Keratinocyte (primary cell): Measurements from ENCODE around the gene PRICKLE3.
"Not testable (repeated sequence)": the region's sequence is repeated elsewhere in the genome, so short reads cannot be mapped to it uniquely, and the experiment has no call there.

Source experiments
- CTCF ChIP-seq, 3 experiments: IDR thresholded peaks in 1 of 3; conservative IDR thresholded peaks in 1 of 3; optimal IDR thresholded peaks in 1 of 3; 2 replicates in 2 of 3; 3 replicates in 1 of 3; pipeline versions ENCODE3 to v1.5.1; 2011; ENCODE audit warnings: low read length in 3 of 3, mild to moderate bottlenecking in 3 of 3, moderate library complexity in 2 of 3, control low read depth in 1 of 3, inconsistent platforms in 1 of 3; ENCODE audit not compliant: insufficient read depth in 2 of 3; ENCODE audit errors: extremely low read depth in 1 of 3
- EZH2 ChIP-seq: IDR thresholded peaks from one replicate; pipeline ENCODE4 v1.6.1; 2012; ENCODE audit warnings: inconsistent platforms, mild to moderate bottlenecking, low read length, moderate library complexity

- not testable (repeated sequence) for TF ChIP-seq CTCF (optimal IDR thresholded peaks at IDR 0.05 in 1 of 3, IDR thresholded peaks at IDR 0.05 in 1 of 3, conservative IDR thresholded peaks at IDR 0.05 in 1 of 3; ENCODE audit: extremely low read depth in 1 of 3, insufficient read depth in 2 of 3, low read length in 3 of 3); EZH2
These were observed 12.6 kb downstream of the PRICKLE3 start for GRCh38 chrX:49173544-49173943.
